Measurements from ENCODE around the gene OLFM1. TPM values are rescaled to one million over a fixed set of nuclear protein-coding genes. Genes with fewer than 3 reads are reported as not detected.

Gene OLFM1
- polyA plus RNA-seq, 3 donors = 6.5 to 24.8 (median 15.2) TPM

DNA sequence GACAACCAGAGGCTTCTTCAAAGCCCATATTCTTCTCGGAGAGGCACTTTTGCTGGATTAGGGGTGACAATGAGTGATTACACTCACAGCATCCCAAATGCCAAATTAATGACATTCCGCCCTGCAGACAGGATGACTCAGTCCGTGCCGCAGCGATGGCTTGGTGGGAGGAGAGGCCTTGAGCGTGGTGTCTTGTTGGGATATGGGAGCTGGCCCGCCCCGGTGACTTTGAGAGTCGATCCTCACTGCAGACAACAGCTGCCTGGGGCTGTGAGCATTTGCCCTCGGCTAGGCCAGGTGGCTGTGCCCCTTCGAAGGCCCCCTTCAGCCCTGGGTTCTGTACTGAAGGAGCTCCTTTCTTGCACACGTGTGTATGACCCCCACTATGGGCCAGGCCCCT, 29.8 kb downstream of the OLFM1 start:
- no peak overlapping the region for H3K27ac ChIP-seq (ENCODE audit: low read depth, low read length)
- WGBS, 3 donors = 72 to 79% (median 78%) methylated on average over 12 of the region's 12 CpGs

DNA sequence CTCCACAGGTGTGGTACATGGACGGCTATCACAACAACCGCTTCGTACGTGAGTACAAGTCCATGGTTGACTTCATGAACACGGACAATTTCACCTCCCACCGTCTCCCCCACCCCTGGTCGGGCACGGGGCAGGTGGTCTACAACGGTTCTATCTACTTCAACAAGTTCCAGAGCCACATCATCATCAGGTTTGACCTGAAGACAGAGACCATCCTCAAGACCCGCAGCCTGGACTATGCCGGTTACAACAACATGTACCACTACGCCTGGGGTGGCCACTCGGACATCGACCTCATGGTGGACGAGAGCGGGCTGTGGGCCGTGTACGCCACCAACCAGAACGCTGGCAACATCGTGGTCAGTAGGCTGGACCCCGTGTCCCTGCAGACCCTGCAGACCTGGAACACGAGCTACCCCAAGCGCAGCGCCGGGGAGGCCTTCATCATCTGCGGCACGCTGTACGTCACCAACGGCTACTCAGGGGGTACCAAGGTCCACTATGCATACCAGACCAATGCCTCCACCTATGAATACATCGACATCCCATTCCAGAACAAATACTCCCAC, 32.1 kb downstream of the OLFM1 start:
- H3K27ac ChIP-seq (ENCODE audit: low read depth, low read length) = no peak overlapping the region
- 96% methylated on average over 30 of the region's 30 CpGs for WGBS, 3 donors

DNA sequence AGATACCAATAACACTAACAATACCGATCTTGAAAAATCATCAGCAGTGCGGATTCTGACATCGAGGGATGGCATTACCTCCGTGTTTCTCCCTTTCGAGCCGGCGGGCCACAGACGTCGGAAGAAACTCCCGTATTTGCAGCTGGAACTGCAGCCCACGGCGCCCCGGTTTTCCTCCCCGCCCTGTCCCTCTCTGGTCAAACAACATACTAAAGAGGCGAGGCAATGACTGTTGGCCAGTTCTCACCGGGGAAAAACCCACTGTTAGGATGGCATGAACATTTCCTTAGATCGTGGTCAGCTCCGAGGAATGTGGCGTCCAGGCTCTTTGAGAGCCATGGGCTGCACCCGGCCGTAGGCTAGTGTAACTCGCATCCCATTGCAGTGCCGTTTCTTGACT, 32.8 kb downstream of the OLFM1 start:
- WGBS, 3 donors = 94 to 96% (median 95%) methylated on average over 23 of the region's 23 CpGs
- no peak overlapping the region for H3K27ac ChIP-seq (ENCODE audit: low read depth, low read length)

DNA sequence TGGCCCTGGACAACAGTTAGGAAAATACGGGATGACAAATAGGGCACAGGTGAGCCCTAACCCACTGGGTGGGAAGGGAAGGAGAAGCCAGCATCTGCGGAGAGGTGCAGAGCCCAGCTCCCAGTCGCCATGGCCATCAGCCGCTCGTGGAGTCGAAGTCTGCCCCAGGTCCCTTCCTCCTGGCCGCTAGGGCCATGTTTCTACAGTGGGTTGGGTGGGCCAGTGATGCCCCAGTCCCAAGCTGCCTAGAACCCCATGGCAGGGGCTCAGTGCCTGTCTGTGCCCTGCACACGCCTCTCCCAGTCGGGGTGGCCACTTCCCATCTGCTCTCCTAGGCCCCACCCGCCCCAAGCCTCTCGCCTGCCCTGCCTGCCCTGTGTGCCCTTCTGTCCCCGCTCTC, 34.8 kb downstream of the OLFM1 start:
- 83 to 93% (median 83%) methylated on average over 11 to 12 of the region's 12 CpGs for WGBS, 3 donors
- no peak overlapping the region for H3K27ac ChIP-seq (ENCODE audit: low read depth, low read length)

DNA sequence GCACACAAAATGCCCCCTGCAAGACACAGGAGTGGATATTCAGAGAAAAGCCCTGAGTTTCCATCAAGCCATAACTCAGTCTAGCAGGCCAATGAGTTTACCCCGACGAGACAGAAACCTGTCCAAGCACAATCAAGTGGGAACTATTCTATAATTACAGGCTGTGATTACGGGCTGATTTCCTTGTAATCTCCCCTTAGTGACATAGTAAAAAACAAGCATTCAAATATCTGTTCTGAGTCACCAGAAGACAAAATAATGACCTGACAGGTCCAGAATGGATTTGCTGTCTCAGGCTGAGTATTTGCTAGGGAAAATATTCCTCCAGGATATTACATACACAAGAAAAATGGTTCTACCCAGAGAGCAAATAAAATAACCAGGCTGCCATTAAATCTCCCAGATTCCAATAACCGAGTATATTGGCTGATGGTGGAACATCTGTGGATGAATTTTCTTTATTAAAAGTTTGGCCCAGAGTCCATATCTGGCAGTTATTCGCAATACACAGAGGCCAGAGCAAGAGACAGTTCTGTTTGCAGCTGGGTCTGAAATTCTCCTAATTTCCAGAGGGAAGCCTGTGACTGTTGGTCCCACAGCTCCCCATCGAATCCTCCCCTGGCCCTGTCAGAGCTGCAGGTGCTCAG, 35.8 kb downstream of the OLFM1 start:
- WGBS, 3 donors = 64 to 76% (median 74%) methylated on average over 6 of the region's 6 CpGs
- H3K27ac ChIP-seq (ENCODE audit: low read depth, low read length) = no peak overlapping the region

DNA sequence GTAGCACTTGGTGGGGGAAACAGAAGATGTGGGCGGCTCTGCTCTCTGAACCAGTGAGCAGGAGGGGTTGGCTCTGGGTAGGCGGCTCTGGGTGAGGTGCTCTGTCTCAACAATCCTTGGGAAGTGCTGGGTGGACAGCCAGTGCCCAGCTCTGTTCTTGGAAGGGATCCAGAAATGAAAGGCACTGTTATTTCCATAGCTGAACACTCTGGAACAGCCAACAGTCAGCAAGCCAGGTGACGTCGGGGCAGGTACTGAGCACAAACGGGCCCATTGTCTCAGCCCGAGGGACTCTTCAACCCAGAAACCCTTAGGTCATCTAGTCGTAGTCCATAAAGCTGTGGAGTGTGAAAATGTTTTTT, 36.3 kb downstream of the OLFM1 start:
- 43 to 74% (median 67%) methylated on average over 7 of the region's 7 CpGs for WGBS, 3 donors
- H3K27ac ChIP-seq (ENCODE audit: low read depth, low read length) = no peak overlapping the region

DNA sequence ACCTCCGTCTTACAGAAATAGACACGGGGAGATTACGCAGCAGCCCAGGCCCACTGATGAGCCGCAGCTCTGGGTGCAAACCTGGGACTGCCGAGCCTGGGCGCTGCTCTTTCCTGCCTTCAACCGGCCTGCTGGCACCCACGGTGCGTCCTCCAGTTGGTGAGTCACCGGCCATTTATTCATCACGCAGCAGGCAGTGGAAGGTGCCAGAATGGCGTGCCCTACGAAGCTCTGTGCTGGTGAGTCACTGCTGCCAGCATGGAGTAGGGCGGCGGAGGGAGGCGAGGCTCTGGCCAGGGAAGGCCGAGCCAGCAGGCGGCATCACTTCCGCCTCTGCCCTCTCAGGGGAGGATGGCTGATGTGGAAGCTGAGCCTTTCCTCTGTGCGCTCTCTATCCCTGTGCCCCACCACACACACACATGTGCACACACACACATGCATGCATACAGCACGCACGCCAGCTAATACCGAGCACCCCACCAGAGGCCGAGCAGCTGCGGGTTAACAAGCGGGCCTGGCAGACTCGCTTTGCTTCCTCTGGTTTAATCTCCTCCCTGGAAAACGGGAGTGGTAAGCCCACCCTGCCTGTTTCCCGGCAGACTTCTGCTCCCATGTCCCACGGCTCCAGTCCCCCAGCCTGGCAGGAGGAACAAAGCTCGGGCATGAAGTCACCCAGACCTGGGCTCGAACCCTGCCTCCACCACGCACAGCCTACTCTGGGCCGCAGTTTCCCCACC, 39.2 kb downstream of the OLFM1 start:
- 78 to 82% (median 81%) methylated on average over 33 to 34 of the region's 34 CpGs for WGBS, 3 donors
- no peak overlapping the region for H3K27ac ChIP-seq (ENCODE audit: low read depth, low read length)

DNA sequence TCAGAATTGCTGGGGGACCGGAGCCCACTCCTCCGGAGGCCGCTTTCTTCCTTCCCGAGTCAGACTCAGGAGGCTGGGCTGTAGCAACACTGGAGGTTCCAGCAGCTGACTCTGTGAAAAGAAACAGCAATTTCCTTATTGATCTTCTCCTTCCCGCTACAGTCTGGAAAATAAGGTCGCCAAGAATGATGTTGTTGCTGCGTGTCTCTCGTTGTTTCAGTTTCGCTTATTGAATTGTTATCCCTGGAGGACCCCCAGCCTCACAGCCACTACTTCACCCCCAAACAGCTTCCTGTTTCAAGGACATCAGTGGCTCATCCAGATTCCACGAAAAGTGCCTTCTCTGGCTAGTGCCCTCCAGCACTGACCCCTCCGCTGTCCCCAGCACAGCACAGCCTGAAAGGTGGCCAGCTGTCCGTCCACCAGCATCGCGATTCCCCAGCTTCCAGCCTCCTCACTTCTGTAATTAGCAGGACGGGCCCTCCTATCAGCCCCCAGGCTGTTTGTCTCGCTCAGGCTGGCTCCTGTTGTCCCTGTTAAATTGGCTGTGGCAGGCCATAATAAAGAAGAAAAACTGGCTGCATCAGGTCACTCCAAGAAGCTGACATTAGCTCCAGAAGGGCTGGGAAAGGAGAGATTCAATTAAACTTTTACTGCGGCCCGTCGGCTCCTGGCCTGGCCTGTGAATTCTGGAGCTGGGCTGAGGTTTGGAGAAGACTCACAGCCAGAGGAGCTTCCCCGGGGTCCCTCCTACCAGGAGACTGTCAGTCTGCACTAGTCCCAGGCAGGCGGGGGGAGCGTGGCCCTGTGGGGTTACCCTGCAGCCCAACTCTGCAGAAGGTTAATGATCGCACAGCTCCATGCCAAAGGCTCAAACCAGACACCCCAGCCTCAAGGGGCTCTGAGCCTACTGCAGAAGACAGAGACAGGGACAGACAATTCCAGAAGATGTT, 40.5 kb downstream of the OLFM1 start:
- 47 to 59% (median 47%) methylated on average over 23 of the region's 23 CpGs for WGBS, 3 donors
- H3K27ac ChIP-seq (ENCODE audit: low read depth, low read length) = no peak overlapping the region

DNA sequence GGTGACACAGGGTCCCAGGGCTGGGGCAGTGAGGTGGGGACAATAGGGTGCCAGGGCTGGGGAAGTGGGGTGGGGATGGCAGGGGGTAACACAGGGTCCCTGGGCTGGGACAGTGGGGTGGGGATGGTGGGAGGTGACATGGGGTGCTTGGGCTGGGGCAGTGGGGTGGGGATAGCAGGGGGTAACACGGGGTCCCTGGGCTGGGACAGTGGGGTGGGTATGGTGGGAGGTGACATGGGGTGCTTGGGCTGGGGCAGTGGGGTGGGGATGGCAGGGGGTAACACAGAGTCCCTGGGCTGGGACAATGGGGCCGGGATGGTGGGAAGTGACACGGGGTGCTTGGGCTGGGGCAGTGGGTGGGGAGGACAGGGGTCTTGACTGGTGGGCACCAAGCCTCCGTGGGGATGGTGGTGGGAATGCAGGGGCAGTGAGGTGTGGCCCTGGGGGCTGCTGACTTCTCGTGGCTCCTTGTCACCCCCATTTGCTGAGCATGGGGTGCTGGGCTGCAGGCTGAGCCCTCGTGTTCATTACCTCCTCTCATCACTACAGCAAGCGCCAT, 41.7 kb downstream of the OLFM1 start:
- H3K27ac ChIP-seq (ENCODE audit: low read depth, low read length) = no peak overlapping the region
- 83 to 94% (median 89%) methylated on average over 6 to 7 of the region's 7 CpGs for WGBS, 3 donors

DNA sequence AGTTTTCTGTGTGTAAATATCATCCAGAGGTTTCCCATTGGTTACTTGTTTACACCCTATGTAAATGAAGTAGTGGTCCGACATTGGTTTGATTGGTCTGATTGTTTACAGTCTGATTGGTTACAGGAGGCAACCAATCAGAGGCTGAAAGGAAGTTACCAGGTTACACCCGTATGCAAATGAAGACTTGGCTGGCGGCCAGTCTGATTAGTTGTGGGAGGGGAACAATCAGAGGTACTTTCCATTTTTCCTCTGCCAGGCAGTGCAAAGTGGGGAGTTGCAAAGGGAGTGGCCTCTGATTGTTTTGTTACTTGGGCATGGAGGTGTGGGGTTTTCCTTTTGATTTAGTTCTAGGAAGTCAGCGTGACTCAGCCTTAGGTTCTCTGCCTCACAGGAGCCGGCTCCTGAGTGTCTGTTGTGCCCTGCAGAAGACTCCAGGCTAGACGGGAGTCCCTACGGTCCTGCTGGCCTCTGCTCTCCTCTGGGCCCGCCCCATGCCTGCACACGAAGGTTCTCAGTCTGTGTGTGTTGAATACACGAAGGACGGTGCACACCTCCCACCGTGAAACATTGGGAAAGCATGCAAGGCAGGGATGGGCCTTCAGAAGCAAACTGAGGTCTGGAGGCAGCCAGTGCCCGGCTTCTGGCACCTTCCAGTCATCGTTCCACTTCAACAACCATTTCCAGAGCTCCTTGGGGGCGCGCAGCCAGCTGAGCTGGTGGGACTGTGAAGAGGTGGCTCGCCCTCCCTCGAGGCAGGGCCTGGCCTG, 42.9 kb downstream of the OLFM1 start:
- no peak overlapping the region for H3K27ac ChIP-seq (ENCODE audit: low read depth, low read length)
- 77 to 82% (median 77%) methylated on average over 18 of the region's 18 CpGs for WGBS, 3 donors

DNA sequence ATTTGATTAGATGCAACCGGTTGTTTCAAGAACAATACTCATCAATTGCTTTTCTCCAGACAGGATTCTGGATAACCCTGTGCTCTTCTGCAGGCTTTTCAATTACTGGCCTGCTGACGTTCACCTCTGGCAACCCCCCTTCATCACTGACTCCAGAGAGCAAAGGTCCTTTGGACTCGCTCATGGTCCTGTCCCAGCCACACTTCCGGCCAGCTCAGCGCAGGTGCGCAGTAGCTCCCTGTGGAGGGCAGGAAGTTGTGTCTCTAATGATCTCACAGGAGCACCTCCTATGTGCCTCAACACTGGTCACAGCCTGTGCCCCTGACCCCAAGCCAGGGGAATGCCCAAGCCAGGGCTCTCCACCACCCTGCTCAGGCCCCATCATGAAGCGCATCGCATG, 44.0 kb downstream of the OLFM1 start:
- no peak overlapping the region for H3K27ac ChIP-seq (ENCODE audit: low read depth, low read length)
- 75 to 86% (median 78%) methylated on average over 8 of the region's 8 CpGs for WGBS, 3 donors

DNA sequence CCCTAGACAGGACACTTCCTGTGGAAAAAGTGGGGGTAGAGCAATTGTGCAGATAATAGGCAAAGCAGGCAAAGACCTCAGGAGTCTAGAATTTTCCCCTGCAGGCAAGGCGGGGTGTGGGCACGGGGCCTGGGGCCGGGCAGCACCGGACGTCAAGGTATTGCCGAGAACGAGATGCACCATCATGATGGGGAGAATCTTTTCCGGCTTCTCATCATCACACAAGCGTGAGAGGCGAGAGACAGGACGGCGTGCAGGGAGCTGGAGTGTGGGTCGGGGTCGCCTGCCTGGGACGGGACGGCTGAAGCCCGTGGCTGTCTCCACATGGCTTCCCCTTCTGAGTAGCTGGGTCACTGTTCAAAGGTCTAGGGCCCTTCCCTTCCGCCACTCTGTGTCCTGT, 44.5 kb downstream of the OLFM1 start:
- H3K27ac ChIP-seq (ENCODE audit: low read depth, low read length) = no peak overlapping the region
- WGBS, 3 donors = 86 to 88% (median 88%) methylated on average over 18 of the region's 18 CpGs

DNA sequence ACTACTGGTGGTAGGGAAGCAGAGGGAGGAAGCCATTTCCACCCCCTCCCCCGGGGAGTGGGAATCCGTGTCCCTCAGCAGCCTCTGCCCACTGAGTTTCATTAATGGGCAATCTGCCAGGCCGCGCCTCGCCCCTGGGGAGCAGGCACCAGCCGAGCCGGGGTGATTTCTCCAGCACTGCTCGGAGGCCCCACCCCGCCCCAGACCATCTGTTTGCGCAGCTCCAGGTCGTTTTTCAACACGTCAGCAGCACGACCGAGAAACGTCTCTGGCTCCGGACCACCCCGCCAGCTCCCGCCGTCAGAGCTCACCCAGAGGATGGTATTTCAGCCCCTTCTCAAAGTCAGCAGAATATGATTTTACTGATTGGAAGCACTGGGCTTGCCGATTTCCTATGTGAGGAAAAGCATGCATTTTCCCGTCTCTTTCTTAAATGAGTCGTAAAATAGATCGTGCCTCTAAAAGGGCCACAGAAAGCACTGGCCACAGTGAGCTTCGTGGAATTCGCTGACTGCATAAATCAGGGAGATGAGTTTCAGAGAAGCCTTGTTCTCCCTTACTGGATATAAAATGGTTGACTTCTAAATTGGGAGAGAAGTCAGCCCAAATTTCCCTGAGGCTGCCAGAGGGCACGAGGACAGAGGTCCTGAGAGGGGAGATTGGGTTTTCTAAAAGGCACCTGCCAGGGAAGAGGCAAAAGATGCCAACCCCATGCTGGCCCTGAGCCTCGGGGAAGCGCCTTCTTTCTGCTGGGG, 47.0 kb downstream of the OLFM1 start:
- H3K27ac ChIP-seq (ENCODE audit: low read depth, low read length) = no peak overlapping the region
- 47 to 63% (median 48%) methylated on average over 28 of the region's 28 CpGs for WGBS, 3 donors

DNA sequence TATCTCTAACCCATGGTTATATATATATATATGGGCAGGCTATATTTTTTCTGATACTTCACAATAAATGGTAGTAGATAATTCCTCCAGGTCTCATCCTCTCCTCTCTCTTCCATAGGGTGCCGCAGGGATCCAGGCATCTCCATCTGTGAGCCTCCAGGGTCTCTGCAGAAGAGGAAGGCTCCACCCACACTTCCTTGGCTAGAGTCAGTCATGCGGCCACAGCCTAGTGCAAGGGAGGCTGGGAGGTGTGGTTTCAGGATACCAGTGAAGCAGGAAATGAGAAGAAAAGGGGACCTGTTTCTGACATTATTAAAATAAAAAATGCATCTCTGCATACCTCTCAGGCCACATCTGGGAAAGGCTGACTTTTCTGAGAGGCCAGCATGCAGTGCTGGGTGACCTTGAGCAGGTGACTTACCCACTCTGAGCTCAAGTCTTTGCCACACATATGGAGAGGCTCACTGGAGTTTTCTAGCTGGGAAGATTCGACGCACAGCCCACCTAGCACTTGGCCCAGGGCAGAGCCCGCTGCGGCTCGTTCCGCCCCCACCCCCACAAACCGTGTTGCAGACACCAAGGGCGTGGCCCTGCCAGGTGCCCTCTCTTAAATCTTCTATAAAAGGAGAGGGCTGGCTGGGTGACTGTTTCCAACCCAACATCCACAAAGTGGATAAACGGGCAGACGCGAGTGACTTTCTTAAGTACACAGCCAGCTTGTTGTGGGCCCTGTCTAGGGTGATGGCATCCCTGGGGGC, 47.9 kb downstream of the OLFM1 start:
- 75 to 82% (median 82%) methylated on average over 13 of the region's 13 CpGs for WGBS, 3 donors

DNA sequence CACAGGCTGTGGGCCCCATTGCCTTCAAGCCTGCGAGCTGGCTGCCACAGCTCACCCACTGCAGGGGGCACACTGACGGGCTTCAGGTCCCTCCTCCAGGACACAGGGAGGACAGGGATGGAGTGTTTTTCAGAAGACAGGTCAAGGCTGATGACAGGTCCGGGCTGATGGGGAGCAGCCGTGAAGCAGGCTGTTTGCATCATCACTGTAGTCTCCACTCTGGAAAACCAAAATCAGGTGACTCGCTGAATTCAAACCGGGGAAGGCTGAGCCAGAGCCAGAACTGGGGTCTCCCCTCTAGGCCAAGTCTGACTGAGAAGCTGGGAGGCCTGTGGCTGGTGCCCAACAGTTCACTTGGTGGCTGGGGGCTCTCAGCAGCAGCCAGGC, 48.5 kb downstream of the OLFM1 start:
- 50 to 57% (median 57%) methylated on average over 6 of the region's 6 CpGs for WGBS, 3 donors
- no peak overlapping the region for H3K27ac ChIP-seq (ENCODE audit: low read depth, low read length)

More for the DNA sequence above, 47.9 kb downstream of the OLFM1 start:
- H3K27ac ChIP-seq (ENCODE audit: low read depth, low read length) = no peak overlapping the region

DNA sequence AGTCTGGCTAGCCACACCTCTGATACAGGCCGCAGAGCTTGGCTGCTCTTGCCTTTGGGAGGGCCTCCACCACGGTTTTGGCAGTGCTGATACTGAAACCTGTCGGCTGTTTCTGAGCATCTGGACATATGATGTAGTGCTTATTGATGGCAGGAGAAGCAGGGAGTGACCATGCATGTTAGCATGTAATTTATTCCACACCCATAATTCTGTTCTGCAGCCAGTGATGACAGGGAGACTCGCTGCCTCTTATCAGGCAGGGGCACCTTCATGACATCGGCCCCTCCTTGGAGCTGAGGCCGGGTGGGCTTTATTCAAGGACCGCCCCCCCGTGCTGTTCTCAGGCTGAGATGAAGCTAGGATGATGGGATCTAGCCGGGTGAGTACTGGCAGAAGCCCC, 49.0 kb downstream of the OLFM1 start:
- 57 to 64% (median 57%) methylated on average over 9 of the region's 9 CpGs for WGBS, 3 donors

More for the DNA sequence above, 49.0 kb downstream of the OLFM1 start:
- no peak overlapping the region for H3K27ac ChIP-seq (ENCODE audit: low read depth, low read length)
